ENCODE measurements around the gene ZIC2.

Gene ZIC2

DNA sequence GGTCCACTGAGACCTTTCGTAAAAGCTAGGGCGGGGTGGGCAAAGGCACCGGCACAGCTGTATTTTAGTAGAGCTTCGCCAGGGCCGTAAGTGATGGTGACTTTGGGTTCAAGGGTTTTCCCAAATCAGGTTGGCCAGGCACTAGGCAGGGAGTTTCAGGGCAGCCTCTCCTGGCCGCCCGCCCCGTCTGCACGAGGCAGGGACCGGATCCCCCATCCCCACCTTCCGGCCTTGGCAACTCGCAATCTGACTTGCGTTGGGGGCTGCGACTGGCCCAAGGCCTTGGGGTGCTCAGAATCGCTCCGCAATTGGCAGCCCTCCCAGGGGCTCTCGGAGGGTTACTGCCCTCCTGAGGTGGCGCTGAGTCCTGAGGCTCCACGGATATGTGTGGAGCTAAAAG is 6.0 kb upstream of the ZIC2 start:
- no peak for DNase-seq

DNA sequence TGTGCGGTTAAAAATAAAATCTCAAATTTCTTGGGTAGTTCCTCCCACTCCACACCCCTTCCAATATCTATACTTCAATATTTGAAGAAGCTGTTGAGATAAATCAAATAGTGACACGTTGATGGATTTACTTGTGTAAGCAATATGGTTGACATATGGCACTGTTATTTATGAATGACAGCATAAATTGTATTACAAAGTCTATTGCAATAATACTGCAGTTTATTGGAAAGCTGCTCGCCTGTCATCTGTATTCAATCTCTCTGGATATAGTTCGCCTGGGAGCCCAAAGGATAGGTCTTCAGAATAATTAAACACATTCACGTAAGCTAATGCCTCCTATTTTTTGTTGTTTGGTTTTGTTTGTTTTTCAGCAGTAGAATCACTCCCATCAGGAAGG is 5.0 kb upstream of the ZIC2 start:
- no peak for DNase-seq

DNA sequence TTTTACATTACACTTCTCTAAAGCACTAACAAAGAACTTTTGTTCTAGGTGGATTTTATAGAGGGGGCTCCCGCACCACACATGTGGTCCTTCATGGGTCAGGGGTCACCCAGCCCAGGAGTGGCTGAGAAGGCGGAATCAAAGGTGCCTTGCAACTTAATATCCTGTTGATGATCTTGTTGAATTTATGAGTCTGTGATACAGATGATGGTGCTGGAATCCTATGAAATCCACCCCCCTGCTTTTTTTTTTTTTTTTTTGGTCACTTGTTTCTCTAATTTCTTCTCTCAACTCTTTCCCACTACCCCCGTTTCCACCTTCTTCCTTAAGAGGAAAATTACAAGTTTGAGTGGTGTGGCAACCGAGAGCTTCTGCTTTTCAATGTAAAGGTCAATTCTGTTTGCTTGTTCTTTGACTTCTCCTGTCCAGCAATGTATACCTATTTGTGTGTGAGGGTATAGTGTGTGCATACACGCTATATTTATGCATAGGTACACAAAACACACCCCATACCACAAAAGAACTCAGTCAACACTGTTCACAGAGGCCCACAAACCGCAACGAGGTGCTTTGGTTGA is 4.2 kb upstream of the ZIC2 start:
- DNase-seq: no peak

DNA sequence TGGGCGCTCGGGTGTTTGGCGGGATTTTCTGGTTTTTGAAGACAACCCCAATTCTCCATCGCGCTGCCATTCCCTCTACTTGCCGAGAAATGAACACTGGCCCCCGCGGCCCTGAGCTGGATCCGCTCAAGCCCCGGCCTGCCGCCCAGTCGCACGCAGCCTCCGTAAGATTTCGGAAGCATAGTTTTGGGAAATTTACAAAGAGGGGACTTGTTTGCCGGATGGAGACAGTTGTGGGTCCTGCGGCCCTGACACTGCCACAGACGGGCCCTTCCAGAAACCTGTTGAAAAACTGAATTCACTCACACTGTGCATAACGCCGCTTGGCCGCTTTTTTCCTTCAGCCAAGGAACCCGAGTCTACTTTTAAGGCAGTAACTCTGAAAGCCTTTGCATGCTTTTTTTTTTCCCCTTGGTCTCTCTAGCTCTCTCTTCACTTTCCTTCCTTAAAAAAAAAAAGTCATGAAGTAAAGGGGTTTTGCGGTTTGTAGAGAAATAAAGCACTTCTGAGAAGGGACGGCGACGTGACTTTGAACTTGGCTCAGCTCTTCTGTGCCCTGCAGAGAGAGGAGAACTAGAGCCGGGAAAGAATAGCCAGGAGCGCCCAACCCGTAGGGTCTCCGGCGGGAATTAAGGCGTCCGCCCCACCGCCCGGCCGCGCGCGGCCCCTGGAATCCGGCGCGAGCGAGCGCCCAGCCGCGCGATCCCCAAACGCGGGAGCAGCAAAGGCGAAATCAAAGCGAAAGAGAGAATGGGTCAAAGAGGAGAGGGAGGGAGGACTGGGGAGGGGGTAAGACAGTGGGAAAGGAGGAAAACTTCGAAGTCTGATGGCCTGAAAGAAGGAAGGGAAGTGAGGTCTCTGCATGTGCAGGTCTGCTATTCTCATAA is 3.4 kb upstream of the ZIC2 start:
- no peak for DNase-seq

DNA sequence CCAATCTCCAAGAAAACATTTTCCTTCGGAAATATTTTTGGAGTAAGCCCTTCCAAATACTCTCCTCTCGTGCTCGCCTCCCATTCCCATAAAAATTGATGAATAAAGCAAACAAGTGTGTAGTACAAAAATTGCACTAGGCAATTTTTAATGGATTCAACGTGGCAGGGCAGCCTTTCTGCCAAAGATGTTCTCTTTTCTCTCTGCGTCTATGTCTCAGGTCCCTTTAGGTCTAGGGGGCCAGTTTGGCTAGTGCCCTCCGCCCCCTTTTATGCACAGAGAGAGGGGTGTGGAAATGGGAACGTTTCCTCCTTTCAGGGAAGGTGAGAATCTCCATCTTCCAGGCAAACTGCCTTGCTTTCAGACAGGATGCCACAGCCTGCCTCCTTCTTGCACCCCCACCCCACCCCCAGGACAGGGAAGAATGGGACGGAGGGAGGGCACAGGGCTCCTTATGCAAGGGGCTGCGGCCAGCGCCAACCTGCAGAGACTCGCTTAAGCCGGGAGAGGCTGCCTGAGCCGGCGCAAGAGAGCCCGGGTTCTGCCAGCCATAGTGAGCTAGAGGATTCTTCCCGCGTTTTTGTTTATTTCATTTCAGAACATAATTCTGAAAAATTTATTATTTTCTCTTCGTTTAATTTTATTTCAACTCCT is 2.7 kb upstream of the ZIC2 start:
- no peak for DNase-seq

DNA sequence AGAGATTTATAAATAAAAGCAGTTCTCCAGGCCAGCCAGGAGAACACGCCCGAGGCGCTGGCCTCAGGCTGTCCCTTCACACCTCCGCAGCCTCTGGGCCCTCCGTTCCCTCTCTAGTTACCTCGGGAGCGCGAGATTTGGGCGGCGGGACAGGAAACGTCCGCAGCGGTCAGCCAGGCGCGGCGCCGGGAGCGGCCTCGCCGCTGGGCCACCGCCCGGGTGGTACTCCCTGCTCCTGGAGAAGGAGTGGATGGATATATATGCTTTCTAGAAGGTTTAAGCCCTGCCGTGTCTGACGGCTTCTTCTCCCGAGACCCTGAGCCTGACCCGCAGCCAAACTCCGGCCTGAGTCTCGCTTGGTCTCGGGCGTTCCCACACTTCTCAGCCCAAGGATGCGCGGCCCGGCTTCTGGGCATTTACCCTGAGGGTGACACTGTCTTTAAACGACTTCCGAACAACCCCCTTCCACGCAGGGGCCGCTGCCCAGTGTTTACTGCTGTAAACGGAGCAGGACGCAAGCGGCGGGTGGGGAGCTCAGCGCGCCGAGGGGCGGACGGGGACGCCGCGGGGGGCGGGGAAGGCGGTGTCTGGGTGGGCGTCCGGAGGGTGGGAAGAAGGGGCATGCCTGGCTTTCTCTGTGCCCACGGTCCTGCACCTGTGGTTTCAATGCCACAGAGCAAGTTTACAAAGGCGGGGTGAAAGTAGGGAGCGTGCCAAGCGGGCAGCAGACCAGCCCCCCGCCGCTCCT is 2.0 kb upstream of the ZIC2 start:
- no peak for DNase-seq

DNA sequence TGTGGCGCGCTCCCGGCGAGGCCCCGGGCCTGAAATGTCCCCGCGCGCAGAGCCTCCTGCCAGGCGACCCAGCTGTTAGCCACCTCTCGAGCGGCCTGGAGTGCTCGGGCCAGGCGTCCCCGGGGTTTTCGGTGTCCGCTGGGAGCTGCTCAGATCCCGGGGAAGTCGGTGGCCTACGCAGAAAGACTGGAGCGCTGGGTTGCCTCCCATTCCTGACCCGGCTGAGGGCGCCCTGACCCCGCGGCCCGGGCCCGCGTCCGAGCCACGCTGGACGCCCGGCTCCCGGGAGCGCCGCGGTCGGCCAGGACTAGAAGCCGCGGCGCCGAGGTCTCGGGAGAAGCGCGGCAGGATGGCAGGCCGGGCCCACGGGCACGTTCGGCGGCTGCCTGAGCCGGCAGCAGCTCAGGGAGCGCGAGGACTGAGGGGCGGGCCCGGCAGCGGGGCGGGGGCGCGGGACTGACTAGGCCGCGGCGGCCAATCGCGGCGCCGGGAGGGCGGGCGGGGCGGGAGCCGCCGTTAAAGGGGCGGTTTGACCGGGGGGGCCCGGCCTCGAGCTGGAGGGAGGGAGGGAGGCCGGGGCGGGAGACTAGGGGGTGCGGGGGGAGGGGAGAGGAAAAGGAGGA is 1.3 kb upstream of the ZIC2 start:
- DNase-seq: peak; percentile 76

DNA sequence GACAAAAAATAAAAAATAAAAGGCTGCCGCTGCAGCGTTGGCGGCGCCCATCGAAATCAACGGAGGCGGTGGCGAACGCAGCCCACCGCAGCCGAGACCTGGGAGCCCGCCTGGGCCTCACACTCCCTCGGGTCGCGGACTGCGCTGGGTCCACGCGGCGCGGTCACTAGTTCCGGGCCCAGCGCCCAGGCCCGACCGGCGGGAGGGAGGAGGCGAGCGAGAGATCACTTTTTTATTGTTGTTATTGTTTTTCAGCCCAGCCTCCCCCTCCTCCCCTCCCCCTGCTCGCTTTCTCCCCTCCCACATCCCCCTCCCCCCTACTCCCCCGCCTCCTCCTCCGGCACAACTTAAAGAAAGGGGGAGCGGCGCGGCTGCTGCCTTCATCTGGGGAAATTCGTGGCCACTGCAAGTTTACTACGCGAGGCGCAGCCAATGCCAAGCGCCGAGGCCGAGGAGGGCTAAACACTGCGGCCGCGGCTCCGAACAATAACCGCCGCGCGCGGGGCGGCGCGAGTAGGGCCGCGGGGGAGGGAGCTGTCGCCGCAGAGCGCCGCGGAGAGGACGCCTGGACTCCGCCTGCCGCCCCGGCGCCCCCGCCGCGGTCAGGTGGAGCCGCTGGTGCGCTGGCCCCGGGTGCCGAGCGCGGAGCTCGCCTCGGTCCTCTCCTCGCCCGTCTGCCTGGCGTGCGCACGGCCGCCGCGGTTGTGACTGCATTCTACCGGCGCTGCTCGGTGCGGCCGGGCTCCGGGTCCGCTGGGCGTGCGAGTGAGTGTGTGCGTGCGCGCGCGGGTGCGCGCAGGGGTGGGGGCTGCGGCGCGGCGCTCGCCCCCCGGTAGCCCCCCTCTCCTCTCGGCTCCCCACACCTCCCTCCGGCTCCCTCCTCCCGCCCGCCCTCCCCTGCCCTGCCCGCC is 505 bp upstream of the ZIC2 start:
- DNase-seq: peak; percentile 74

DNA sequence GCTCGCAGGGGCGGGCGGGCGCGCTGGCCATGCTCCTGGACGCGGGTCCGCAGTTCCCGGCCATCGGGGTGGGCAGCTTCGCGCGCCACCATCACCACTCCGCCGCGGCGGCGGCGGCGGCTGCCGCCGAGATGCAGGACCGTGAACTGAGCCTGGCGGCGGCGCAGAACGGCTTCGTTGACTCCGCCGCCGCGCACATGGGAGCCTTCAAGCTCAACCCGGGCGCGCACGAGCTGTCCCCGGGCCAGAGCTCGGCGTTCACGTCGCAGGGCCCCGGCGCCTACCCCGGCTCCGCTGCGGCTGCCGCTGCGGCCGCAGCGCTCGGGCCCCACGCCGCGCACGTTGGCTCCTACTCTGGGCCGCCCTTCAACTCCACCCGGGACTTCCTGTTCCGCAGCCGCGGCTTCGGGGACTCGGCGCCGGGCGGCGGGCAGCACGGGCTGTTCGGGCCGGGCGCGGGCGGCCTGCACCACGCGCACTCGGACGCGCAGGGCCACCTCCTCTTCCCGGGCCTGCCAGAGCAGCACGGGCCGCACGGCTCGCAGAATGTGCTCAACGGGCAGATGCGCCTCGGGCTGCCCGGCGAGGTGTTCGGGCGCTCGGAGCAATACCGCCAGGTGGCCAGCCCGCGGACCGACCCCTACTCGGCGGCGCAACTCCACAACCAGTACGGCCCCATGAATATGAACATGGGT is 599 bp downstream of the ZIC2 start:
- no peak for DNase-seq

DNA sequence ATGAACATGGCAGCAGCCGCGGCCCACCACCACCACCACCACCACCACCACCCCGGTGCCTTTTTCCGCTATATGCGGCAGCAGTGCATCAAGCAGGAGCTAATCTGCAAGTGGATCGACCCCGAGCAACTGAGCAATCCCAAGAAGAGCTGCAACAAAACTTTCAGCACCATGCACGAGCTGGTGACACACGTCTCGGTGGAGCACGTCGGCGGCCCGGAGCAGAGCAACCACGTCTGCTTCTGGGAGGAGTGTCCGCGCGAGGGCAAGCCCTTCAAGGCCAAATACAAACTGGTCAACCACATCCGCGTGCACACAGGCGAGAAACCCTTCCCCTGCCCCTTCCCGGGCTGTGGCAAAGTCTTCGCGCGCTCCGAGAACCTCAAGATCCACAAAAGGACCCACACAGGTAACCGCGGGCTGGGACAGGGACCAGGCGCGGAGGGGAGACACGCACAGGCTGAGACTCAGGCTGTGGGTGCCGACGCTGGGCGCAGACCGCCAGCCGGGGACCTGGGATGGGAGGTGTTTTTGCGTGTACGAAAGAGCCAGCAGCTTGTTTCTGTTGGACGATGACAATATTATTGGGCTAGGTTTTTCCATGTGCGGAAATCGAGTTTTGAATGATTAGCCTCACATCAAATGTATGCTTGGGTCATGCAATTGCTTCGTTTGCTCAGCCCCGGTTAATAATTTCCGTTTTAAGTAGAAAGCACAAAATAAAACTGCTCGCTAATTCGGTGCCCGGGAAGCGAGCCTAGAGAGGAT is 1.3 kb downstream of the ZIC2 start:
- no peak for DNase-seq

DNA sequence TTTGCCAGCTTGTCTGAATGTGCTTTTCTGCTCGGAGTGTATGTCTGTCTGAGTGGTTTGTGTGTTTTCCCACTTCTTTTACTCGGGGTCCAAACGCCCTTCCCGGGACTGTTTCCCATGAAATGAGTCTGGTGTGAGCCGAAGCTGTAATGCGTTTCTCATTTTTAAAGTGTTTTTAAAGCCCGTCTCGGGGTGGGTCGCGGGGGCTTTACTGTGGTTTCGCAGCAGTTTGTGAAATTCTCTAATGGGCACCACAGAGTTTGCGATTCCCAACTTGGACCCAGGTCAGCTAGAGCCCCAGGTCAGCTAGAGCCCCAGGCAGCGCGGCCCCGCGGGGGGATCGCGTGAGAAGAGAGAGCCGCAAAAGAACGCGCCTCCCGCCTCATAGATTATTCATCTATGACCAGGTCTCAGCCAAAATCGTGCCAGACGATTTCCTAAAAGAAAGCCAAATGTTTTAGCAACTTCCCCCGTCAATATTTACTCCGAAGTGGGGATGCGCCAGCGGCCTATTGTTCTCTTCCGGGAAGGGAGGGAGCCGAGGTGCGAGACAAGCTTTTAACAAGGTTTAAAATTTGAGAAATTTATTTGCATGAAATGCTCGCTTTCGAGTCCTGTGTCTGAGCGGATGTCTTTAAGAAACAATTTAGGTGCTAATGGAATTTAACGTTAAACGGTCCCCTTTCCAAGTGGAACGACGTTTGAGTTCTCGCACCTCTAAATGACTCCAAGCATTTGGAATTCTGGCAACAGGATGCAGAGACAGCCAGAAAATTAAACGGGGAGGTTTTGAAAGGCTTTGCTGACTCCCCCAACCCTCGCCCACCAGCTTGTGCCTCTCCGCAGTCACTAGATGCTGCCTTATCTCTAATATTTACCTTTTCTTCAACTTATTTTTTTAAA is 2.2 kb downstream of the ZIC2 start:
- DNase-seq: no peak

DNA sequence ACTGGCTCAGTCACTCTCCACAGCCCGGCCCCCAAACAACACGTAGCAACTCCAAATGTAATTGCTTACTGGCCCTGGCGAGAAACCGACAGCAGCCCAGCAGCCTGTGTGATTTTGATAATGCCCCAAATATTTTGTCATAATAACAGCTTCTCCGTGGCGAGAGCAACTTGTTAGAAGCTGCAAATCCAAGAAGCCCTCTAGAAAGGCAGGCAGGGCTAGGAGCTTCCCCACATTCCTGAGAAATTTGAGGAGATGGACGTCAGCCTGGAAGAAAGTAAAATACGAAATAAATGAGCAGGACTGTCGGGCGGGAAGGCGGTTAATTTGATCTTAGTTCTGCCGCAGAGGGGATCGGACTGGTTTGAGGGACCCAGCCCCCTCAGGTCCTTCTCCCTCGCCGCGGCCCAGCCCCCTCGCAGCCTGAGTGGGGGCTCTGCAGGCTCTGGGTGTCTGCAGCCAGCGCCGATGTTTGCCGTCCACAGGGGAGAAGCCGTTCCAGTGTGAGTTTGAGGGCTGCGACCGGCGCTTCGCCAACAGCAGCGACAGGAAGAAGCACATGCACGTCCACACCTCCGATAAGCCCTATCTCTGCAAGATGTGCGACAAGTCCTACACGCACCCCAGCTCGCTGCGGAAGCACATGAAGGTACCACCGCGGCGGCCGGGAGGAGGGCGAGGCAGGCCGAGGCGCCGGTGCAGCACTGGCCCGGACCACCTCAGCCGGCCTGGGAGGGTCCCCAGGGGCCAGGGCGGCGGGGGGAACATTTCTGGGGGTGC is 3.1 kb downstream of the ZIC2 start:
- DNase-seq: no peak

DNA sequence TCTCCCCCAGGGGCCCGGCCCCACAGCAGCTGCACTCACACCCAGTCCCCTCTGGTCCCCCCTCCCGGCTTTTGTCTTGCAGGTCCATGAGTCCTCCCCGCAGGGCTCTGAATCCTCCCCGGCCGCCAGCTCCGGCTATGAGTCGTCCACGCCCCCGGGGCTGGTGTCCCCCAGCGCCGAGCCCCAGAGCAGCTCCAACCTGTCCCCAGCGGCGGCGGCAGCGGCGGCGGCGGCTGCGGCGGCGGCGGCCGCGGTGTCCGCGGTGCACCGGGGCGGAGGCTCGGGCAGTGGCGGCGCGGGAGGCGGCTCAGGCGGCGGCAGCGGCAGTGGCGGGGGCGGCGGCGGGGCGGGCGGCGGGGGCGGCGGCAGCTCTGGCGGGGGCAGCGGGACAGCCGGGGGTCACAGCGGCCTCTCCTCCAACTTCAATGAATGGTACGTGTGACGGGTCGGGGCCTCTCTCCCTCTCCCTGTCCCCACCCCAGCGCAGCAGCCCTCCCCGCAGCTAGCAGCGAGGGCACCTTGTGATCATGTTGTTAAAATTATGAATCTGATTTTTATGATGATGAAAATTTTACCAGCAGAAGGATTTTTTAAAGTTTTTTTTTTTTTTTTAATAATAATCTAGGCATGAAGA is 3.8 kb downstream of the ZIC2 start:
- no peak for DNase-seq

DNA sequence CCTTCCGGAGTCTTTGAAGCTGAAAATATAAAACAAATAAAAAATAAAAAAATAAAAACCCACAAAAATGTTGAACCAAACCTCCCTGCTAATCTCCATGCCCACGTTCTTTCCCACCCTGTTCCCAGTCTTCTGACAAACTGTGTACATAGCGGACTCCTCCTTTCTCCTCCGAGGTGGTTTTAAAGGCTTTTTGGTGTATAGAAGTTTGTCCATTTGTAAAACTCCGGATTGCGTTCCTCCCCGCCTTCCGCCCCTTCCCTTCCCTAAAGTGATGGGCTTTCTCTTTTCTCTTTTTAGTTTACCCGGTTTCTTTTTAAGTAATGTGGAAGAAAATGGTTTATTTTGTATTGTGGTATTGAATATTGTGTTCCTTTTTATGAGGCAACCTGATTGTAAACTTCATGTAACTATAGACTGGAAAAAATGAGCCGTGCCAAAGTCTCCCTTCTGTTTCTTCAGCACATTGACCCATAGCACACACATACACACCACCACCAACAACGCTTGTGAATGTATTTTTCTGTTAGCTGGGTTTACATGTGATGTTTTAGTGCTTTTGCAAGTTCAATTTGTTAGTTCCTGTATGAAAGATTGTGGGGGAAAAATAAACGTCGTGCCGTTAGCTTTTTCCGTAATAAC is 4.4 kb downstream of the ZIC2 start:
- DNase-seq: no peak

DNA sequence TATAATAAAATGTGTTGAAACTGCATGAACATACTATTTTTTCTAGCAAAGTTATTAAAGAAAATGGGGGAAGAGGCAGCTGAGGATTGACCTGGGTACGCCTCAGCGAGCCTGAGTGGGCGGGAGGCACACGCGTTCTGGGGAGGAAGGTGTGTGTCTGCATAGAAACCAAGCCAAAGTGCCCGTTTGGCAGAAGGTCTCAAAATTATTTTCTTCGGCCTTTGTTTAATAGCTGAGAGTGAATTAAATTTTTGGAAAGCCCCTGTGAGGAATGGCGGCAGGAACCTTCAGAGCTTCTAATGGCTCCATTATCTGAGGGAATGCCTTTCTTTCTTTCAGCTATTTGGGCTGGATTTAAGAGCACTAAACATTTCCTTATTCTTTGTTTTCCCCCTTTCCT is 5.2 kb downstream of the ZIC2 start:
- DNase-seq: no peak

DNA sequence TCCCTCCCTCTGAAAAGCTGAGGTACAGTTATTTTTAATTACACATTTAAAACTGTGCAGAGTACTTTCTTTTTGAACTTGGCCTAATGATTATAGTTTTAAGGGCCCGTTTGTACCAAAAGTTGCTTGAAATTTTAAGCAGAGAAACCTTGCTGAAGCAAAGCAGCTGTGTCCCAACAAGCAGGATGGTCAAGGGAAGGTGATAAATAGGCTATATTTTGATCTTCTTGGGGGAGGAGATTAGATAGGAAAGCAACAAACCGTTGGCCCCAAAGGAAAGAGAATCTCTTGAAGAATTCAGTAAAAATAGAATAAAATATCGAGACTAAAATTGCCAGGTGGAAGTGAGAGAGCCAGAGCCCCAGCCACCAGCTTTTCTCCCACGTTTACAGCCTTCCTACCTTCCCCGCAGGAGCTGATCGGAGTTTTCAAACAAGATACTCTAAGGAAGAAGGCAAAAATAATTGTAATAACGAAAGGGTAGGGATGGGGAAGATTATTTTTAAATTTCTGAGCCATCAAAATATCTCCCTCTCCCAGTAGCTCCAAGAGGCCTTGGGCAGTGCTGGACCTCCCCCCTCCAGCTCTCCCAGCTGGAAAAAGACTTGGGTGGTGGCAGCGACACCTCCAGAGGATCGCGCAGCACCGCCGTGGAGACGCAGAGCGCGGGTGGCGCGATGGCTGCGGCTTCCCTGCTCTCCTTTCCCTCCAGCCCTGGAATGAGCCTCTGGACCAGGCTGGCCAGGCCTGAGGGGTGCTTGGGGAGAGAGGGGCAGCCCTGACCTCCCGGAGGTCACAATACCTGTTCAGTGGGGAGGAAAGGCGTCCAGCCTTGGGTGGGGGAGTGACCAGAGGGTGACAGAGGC is 5.8 kb downstream of the ZIC2 start:
- DNase-seq: no peak

All from NCI-H2107 (cell line).